Parathyroid adenoma (tissue), 2 donors: ENCODE data around the gene MKKS.

Source experiments
- H2AFZ ChIP-seq: fragments of 300-600 bp; sonication (generic); one replicate; pipeline ENCODE4 v1.7.0; 2017; ENCODE audit warnings: antibody characterized with exemption, mild to moderate bottlenecking
- H3K27ac ChIP-seq: fragments of 300-600 bp; sonication (generic); one replicate; pipeline ENCODE4 v1.7.0; 2017
- H3K27me3 ChIP-seq: fragments of 300-600 bp; sonication (generic); one replicate; pipeline ENCODE4 v1.7.0; 2017; ENCODE audit warnings: low read length; ENCODE audit not compliant: control insufficient read depth, insufficient read depth
- H3K36me3 ChIP-seq: fragments of 300-600 bp; sonication (generic); one replicate; pipeline ENCODE4 v1.7.0; 2017; ENCODE audit warnings: low read length; ENCODE audit not compliant: control insufficient read depth, insufficient read depth
- H3K4me1 ChIP-seq: fragments of 300-600 bp; sonication (generic); one replicate; pipeline ENCODE4 v1.7.0; 2017; ENCODE audit warnings: control low read depth
- H3K4me2 ChIP-seq: fragments of 300-600 bp; sonication (generic); one replicate; pipeline ENCODE4 v1.7.0; 2017; ENCODE audit warnings: low read length
- H3K4me3 ChIP-seq: fragments of 300-600 bp; sonication (generic); one replicate; pipeline ENCODE4 v1.7.0; 2017; ENCODE audit warnings: low read depth, low read length
- H3K79me2 ChIP-seq: fragments of 300-600 bp; sonication (generic); one replicate; pipeline ENCODE4 v1.7.0; 2017; ENCODE audit warnings: control low read depth
- H3K9ac ChIP-seq: fragments of 300-600 bp; sonication (generic); one replicate; pipeline ENCODE4 v1.7.0; 2017; ENCODE audit warnings: mild to moderate bottlenecking
- H3K9me3 ChIP-seq: fragments of 300-600 bp; sonication (generic); one replicate; pipeline ENCODE4 v1.7.0; 2017; ENCODE audit warnings: low read length; ENCODE audit not compliant: control insufficient read depth
- CTCF ChIP-seq: fragments of 300-600 bp; sonication (generic); IDR thresholded peaks from one replicate; pipeline ENCODE4 v1.7.0; 2017; ENCODE audit warnings: antibody characterized with exemption, mild to moderate bottlenecking
- donor health status: primary hyperparathyroidism.

Gene MKKS

GRCh38 chr20:10433623-10434466 is at the start of gene MKKS:
MKKS (minus strand) TSS chr20:10434222; CDS start chr20:10413514, 20,708 bp downstream.
- H2AFZ ChIP-seq = peak within 1 kb of the TSS; percentile 93
- H3K4me3 ChIP-seq = peak within 1 kb of the TSS; percentile 89
- H3K4me2 ChIP-seq = peak within 1 kb of the TSS; percentile 91
- H3K4me1 ChIP-seq = peaks cover 5% of the 10 kb centered on the region
- TF ChIP-seq CTCF = no peak
- peak within 1 kb of the TSS; percentile 28 for H3K9ac ChIP-seq
- no peaks in the 10 kb centered on the region for H3K27me3 ChIP-seq
- H3K9me3 ChIP-seq = no peaks in the 10 kb centered on the region
- peak within 1 kb of the TSS; percentile 95 for H3K27ac ChIP-seq
- H3K79me2 ChIP-seq = peaks cover 15% of the 10 kb centered on the region
- H3K36me3 ChIP-seq = no peaks in the 10 kb centered on the region

GRCh38 chr20:10483691-10484090 is 49.7 kb upstream of the MKKS start:
- H3K27ac ChIP-seq = no peak overlapping the region
- no peak overlapping the region for H3K4me3 ChIP-seq
- no peaks in the 10 kb centered on the region for H3K36me3 ChIP-seq
- H3K4me2 ChIP-seq = no peak overlapping the region
- H3K4me1 ChIP-seq = no peaks in the 10 kb centered on the region
- H3K9ac ChIP-seq = no peak overlapping the region
- peaks cover 15% of the 10 kb centered on the region for H3K79me2 ChIP-seq
- H3K9me3 ChIP-seq = no peaks in the 10 kb centered on the region
- H2AFZ ChIP-seq = no peak overlapping the region
- TF ChIP-seq CTCF = no peak
- no peaks in the 10 kb centered on the region for H3K27me3 ChIP-seq

- H3K27me3 ChIP-seq = no peaks in the 10 kb centered on the region
- no peak overlapping the region for H3K4me2 ChIP-seq
- no peak overlapping the region for H3K4me3 ChIP-seq
- H3K79me2 ChIP-seq = peaks cover 17% of the 10 kb centered on the region
- no peaks in the 10 kb centered on the region for H3K4me1 ChIP-seq
- H2AFZ ChIP-seq = no peak overlapping the region
- H3K27ac ChIP-seq = no peak overlapping the region
- TF ChIP-seq CTCF = no peak
- no peak overlapping the region for H3K9ac ChIP-seq
- no peaks in the 10 kb centered on the region for H3K9me3 ChIP-seq
- no peaks in the 10 kb centered on the region for H3K36me3 ChIP-seq
Observed at GRCh38 chr20:10481676-10482075, 47.7 kb upstream of the MKKS start.

GRCh38 chr20:10478930-10479329 is 44.9 kb upstream of the MKKS start:
- Histone ChIP-seq H3K4me1 (no peaks in the 10 kb centered on the region), H3K9me3 (no peaks in the 10 kb centered on the region), H3K4me3 (no peak overlapping the region), H3K79me2 (peaks cover 23% of the 10 kb centered on the region), H3K27ac (no peak overlapping the region), H3K36me3 (no peaks in the 10 kb centered on the region), H3K27me3 (no peaks in the 10 kb centered on the region), H3K4me2 (no peak overlapping the region), H3K9ac (no peak overlapping the region), H2AFZ (no peak overlapping the region)
- TF ChIP-seq CTCF = no peak

GRCh38 chr20:10478205-10478604 is 44.2 kb upstream of the MKKS start:
- Histone ChIP-seq H3K4me2 (no peak overlapping the region), H3K4me1 (no peaks in the 10 kb centered on the region), H3K36me3 (no peaks in the 10 kb centered on the region), H2AFZ (no peak overlapping the region), H3K79me2 (peaks cover 23% of the 10 kb centered on the region), H3K9ac (no peak overlapping the region), H3K4me3 (no peak overlapping the region), H3K27ac (no peak overlapping the region), H3K9me3 (no peaks in the 10 kb centered on the region), H3K27me3 (no peaks in the 10 kb centered on the region)
- TF ChIP-seq CTCF = no peak
